B cell (primary cell): ENCODE data around the gene NPNT. TPM values are rescaled to one million over a fixed set of nuclear protein-coding genes. Genes with fewer than 3 reads are reported as not detected.

Source experiments
- ATAC-seq: fragments of 200-7000 bp; cut with Tn5 transposase; one replicate; pipeline ENCODE4 v1.10.0; 2021; ENCODE audit warnings: low read depth, mild to moderate bottlenecking, moderate number of reproducible peaks, moderate library complexity
- CTCF ChIA-PET: fragments of 350-600 bp; sonication (Branson Sonifier 250); formaldehyde crosslinking; loops from one replicate; lab custom pipeline; 2021; ENCODE audit warnings: antibody characterized with exemption, inconsistent platforms; lab: Charles Lee
- POLR2A ChIA-PET: fragments of 350-600 bp; sonication (Branson Sonifier 250); formaldehyde crosslinking; loops from one replicate; lab custom pipeline; 2021; ENCODE audit warnings: antibody characterized with exemption; lab: Charles Lee
- DNase-seq: peaks from one replicate; pipeline ENCODE4 v3.0.0; 2013
- H2AFZ ChIP-seq: 2 replicates; pipeline ENCODE4 v1.6.1; 2012; ENCODE audit warnings: mild to moderate bottlenecking, low read depth, low read length; ENCODE audit not compliant: insufficient read depth, poor library complexity, severe bottlenecking
- H3K27ac ChIP-seq, 2 donors: 1 replicate in 1 of 2; 2 replicates in 1 of 2; pipeline ENCODE4 v1.5.1; 2012 to 2013; ENCODE audit warnings: low read length in 2 of 2, mild to moderate bottlenecking in 2 of 2, moderate library complexity in 1 of 2
- H3K27me3 ChIP-seq, 4 experiments: fragments of 200-600 bp in 1 of 4; sonication (generic) in 1 of 4; replicated peaks in 1 of 4; 1 replicate in 2 of 4; 2 replicates in 2 of 4; pipeline versions ENCODE4 v1.6.1 to v1.7.0; 2013 to 2016; ENCODE audit warnings: low read length in 3 of 4, mild to moderate bottlenecking in 2 of 4, mixed read lengths in 1 of 4, moderate library complexity in 1 of 4; ENCODE audit not compliant: insufficient read depth in 4 of 4, control insufficient read depth in 3 of 4; ENCODE audit errors: control extremely low read depth in 1 of 4
- H3K36me3 ChIP-seq, 2 experiments: replicated peaks in 1 of 2; 1 replicate in 1 of 2; 2 replicates in 1 of 2; pipeline versions ENCODE4 v1.6.1 to v1.7.1; 2013; ENCODE audit warnings: low read length in 1 of 2; ENCODE audit not compliant: insufficient read depth in 2 of 2, control insufficient read depth in 1 of 2; ENCODE audit errors: control extremely low read depth in 1 of 2, extremely low read depth in 1 of 2
- H3K4me1 ChIP-seq, 2 donors: fragments of 200-600 bp in 1 of 2; sonication (generic) in 1 of 2; 1 replicate in 1 of 2; 2 replicates in 1 of 2; pipeline versions ENCODE4 v1.5.1 to v1.6.1; 2013 to 2017; ENCODE audit warnings: low read length in 2 of 2; ENCODE audit not compliant: control insufficient read depth in 2 of 2, insufficient read depth in 2 of 2
- H3K4me2 ChIP-seq: replicated peaks from 2 replicates; pipeline ENCODE3; 2012; ENCODE audit warnings: mild to moderate bottlenecking, low read depth, low read length; ENCODE audit not compliant: poor library complexity, severe bottlenecking
- H3K4me3 ChIP-seq, 5 experiments: fragments of 200-600 bp in 1 of 5; sonication (generic) in 1 of 5; 1 replicate in 3 of 5; 2 replicates in 2 of 5; pipeline versions ENCODE4 v1.5.1 to v1.7.0; 2011 to 2016; ENCODE audit warnings: low read length in 4 of 5, mild to moderate bottlenecking in 4 of 5, low read depth in 2 of 5, control low read depth in 1 of 5, moderate library complexity in 1 of 5; ENCODE audit not compliant: insufficient read depth in 1 of 5; ENCODE audit errors: control extremely low read depth in 1 of 5, extremely low read depth in 1 of 5
- H3K79me2 ChIP-seq: fragments of 200-600 bp; sonication (generic); one replicate; pipeline ENCODE4 v1.6.0; 2016; ENCODE audit warnings: low read length; ENCODE audit not compliant: control insufficient read depth, insufficient read depth
- H3K9ac ChIP-seq: fragments of 200-600 bp; sonication (generic); 2 replicates; pipeline ENCODE4 v1.6.1; 2017; ENCODE audit warnings: mild to moderate bottlenecking, low read length, moderate library complexity
- H3K9me3 ChIP-seq, 3 donors: one replicate each; pipeline versions ENCODE4 v1.6.1 to v1.7.1; 2013; ENCODE audit warnings: low read length in 2 of 3; ENCODE audit not compliant: control insufficient read depth in 2 of 3, insufficient read depth in 1 of 3; ENCODE audit errors: control extremely low read depth in 1 of 3
- H4K20me1 ChIP-seq: 2 replicates; pipeline ENCODE4 v1.6.0; 2012; ENCODE audit warnings: mild to moderate bottlenecking, low read length; ENCODE audit not compliant: insufficient read depth, control insufficient read depth, poor library complexity, severe bottlenecking
- H3K27ac Mint-ChIP-seq: one replicate; pipeline ENCODE4 v1.8.0; 2021; ENCODE audit warnings: mixed read lengths
- H3K27me3 Mint-ChIP-seq: one replicate; pipeline ENCODE4 v1.8.0; 2021; ENCODE audit warnings: mixed read lengths
- H3K4me1 Mint-ChIP-seq: one replicate; pipeline ENCODE4 v1.8.0; 2021; ENCODE audit warnings: mixed read lengths
- H3K4me3 Mint-ChIP-seq: one replicate; pipeline ENCODE4 v1.8.0; 2021; ENCODE audit warnings: mixed read lengths
- H3K9me3 Mint-ChIP-seq: one replicate; pipeline ENCODE4 v1.8.0; 2022; ENCODE audit warnings: mixed read lengths; ENCODE audit not compliant: insufficient read depth
- CTCF ChIP-seq: fragments of 200-600 bp; IDR thresholded peaks from one replicate; pipeline ENCODE4 v1.8.0; 2022; ENCODE audit warnings: antibody characterized with exemption, mild to moderate bottlenecking
- EZH2 ChIP-seq: IDR thresholded peaks from 2 replicates; pipeline ENCODE4 v1.6.1; 2012; ENCODE audit warnings: borderline replicate concordance, low read depth, mild to moderate bottlenecking, moderate library complexity, low read length; ENCODE audit not compliant: insufficient read depth, poor library complexity, severe bottlenecking
- WGBS: methylation state at CpG from one replicate; pipeline ENCODE4 v1.1.5; 2013; ENCODE audit warnings: missing lambda C conversion rate; ENCODE audit not compliant: insufficient coverage; 5-methylcytosine and 5-hydroxymethylcytosine counted together
- intact Hi-C: fragments of 100-400 bp; cut with micrococcal nuclease; formaldehyde crosslinking; loops from one replicate; pipeline ENCODE4 v1.10.0; 2022
- polyA plus RNA-seq: library from polyadenylated mRNA; depleted of rRNA; stranded (reverse); fragments of >200 nt; gene quantifications from 2 replicates; pipeline ENCODE4 v1.2.3, GENCODE V29; 2012
- total RNA-seq, 2 donors: library from RNA; stranded (reverse); fragments of 120-200 nt in 1 of 2; gene quantifications; 1 replicate in 1 of 2; 2 replicates in 1 of 2; pipeline versions ENCODE4 v1.2.3 to v1.2.4, GENCODE V29; 2013 to 2022

Gene NPNT
- total and polyA plus RNA-seq, 2 donors (not counting 1 experiment from before 2014, with no cell fraction given), result not detected

GRCh38 chr4:105996845-105997244 lies 101.6 kb downstream of the NPNT start:
- no peaks in the 10 kb centered on the region for H3K4me1 ChIP-seq
- 97% methylated on average over 6 of the region's 7 CpGs for WGBS

More at GRCh38 chr4:105996845-105997244, 101.6 kb downstream of the NPNT start:
- Mint-ChIP-seq H3K4me3 (no peak overlapping the region), H3K27me3 (no peaks in the 10 kb centered on the region), H3K4me1 (no peaks in the 10 kb centered on the region), H3K9me3 (no peaks in the 10 kb centered on the region), H3K27ac (no peak overlapping the region)
- H3K36me3 ChIP-seq, result no peaks in the 10 kb centered on the region
- no peak overlapping the region for H3K9ac ChIP-seq
- H3K9me3 ChIP-seq, result no peaks in the 10 kb centered on the region
- no peak overlapping the region for H3K27ac ChIP-seq
- POLR2A ChIA-PET, result no interaction called here
- CTCF ChIA-PET, result no interaction called here
- intact Hi-C loops, result no loop called here
- DNase-seq (no peak), ATAC-seq (no peak)
- H2AFZ ChIP-seq, result no peak overlapping the region
- H3K4me3 ChIP-seq, result no peak overlapping the region
- H3K4me2 ChIP-seq, result no peak overlapping the region
- TF ChIP-seq EZH2 (no peak), CTCF (no peak)
- H4K20me1 ChIP-seq, result no peaks in the 10 kb centered on the region
- H3K27me3 ChIP-seq, result no peaks in the 10 kb centered on the region
- H3K79me2 ChIP-seq, result no peaks in the 10 kb centered on the region
